HepG2 (cell line): ENCODE measurements around the gene SEM1. TPM values are rescaled to one million over a fixed set of nuclear protein-coding genes. Genes with fewer than 3 reads are reported as not detected.

Experiments used
- ATAC-seq: fragments of 200-7000 bp; cut with Tn5 transposase; 3 replicates; pipeline ENCODE4 v1.9.1; 2020; ENCODE audit warnings: mild to moderate bottlenecking, moderate library complexity
- BruUV-seq: library from RNA; stranded (reverse); fragments of 400-500 nt; replicated peaks from 2 replicates; lab custom pipeline; 2021; lab: Mats Ljungman, UMichigan
- CTCF ChIA-PET: fragments of 300-600 bp; formaldehyde crosslinking; extraction: SDS; loops from one replicate; lab custom pipeline; 2021; ENCODE audit warnings: low total read pairs, inconsistent platforms, low intra/inter-chr PET ratio; lab: Yijun Ruan, JAX
- POLR2A ChIA-PET: fragments of 350-600 bp; sonication (Branson Sonifier 250); formaldehyde crosslinking; loops from one replicate; lab custom pipeline; 2020; ENCODE audit warnings: antibody characterized with exemption, inconsistent platforms; lab: Yijun Ruan, JAX
- DNase-seq: peaks from one replicate; pipeline ENCODE4 v3.0.0-alpha.2; 2015; ENCODE audit warnings: low spot score
- FAIRE-seq: peaks from 3 replicates; lab custom pipeline; 2011; peaks lifted over from hg19 to GRCh38; lab: Jason Lieb, UNC
- H2AFZ ChIP-seq: one replicate; pipeline ENCODE4 v1.6.1; 2011; ENCODE audit warnings: low read length, inconsistent platforms
- H3K27ac ChIP-seq: fragments of 300-600 bp; 3 replicates; pipeline ENCODE4 v1.8.0; 2011; ENCODE audit warnings: mixed run types, mild to moderate bottlenecking, mixed read lengths, low read length, inconsistent platforms; ENCODE audit not compliant: insufficient read depth; ENCODE audit errors: extremely low read length
- H3K27me3 ChIP-seq, 2 experiments: fragments of 200-600 bp in 1 of 2; 2 replicates in 1 of 2; 3 replicates in 1 of 2; pipeline versions ENCODE4 v1.6.0 to v1.8.0; 2011; ENCODE audit warnings: low read length in 2 of 2, mild to moderate bottlenecking in 2 of 2, moderate library complexity in 2 of 2, inconsistent platforms in 1 of 2; ENCODE audit not compliant: insufficient read depth in 2 of 2, control insufficient read depth in 1 of 2
- H3K36me3 ChIP-seq, 2 experiments: fragments of 200-600 bp in 1 of 2; replicated peaks in 1 of 2; 2 replicates in 1 of 2; 3 replicates in 1 of 2; pipeline versions ENCODE4 v1.5.1 to v1.8.0; 2011; ENCODE audit warnings: low read length in 2 of 2, inconsistent platforms in 1 of 2; ENCODE audit not compliant: insufficient read depth in 2 of 2, control insufficient read depth in 1 of 2
- H3K4me1 ChIP-seq: 2 replicates; pipeline ENCODE4 v1.5.1; 2012; ENCODE audit warnings: low read length, inconsistent platforms; ENCODE audit not compliant: insufficient read depth
- H3K4me2 ChIP-seq: 2 replicates; pipeline ENCODE4 v1.6.0; 2011; ENCODE audit warnings: low read depth, low read length, inconsistent platforms
- H3K4me3 ChIP-seq, 3 experiments: fragments of 200-600 bp in 1 of 3; sonication (generic), shearing (Covaris generic) in 1 of 3; replicated peaks in 1 of 3; 2 replicates each; pipeline ENCODE4 v1.5.1; 2011 to 2016; ENCODE audit warnings: low read length in 3 of 3, inconsistent platforms in 2 of 3, low read depth in 2 of 3, mild to moderate bottlenecking in 2 of 3, control low read depth in 1 of 3, mixed read lengths in 1 of 3; ENCODE audit not compliant: insufficient read depth in 1 of 3
- H3K79me2 ChIP-seq: one replicate; pipeline ENCODE4 v1.6.1; 2011; ENCODE audit warnings: low read length, inconsistent platforms; ENCODE audit not compliant: insufficient read depth
- H3K9ac ChIP-seq: 2 replicates; pipeline ENCODE4 v1.6.0; 2011; ENCODE audit warnings: mild to moderate bottlenecking, low read depth, low read length, inconsistent platforms; ENCODE audit not compliant: insufficient read depth
- H3K9me3 ChIP-seq: 2 replicates; pipeline ENCODE4 v1.5.1; 2012; ENCODE audit warnings: mild to moderate bottlenecking, low read length
- H4K20me1 ChIP-seq: 2 replicates; pipeline ENCODE4 v1.6.0; 2011; ENCODE audit warnings: inconsistent platforms, mild to moderate bottlenecking, low read length, moderate library complexity; ENCODE audit not compliant: insufficient read depth
- JARID2 ChIP-seq: sonication (generic); formaldehyde crosslinking; IDR thresholded peaks from 2 replicates; pipeline ENCODE4 v1.8.1; 2023; ENCODE audit warnings: missing genetic modification reagents, inconsistent platforms; ENCODE audit not compliant: insufficient replicate concordance
- POLR2AphosphoS5 ChIP-seq: IDR thresholded peaks from 2 replicates; pipeline ENCODE4 v1.6.1; 2012; ENCODE audit warnings: low read depth, low read length
- RBAK ChIP-seq: sonication (generic); formaldehyde crosslinking; IDR thresholded peaks from 2 replicates; pipeline ENCODE4 v1.5.1; 2020; ENCODE audit warnings: mild to moderate bottlenecking, missing genetic modification reagents
- RXRB ChIP-seq: IDR thresholded peaks from 2 replicates; pipeline ENCODE4 v1.6.1; 2016; ENCODE audit warnings: borderline replicate concordance, missing genetic modification reagents, missing compliant biosample characterization
- SP1 ChIP-seq, 2 experiments: fragments of 450-650 bp in 1 of 2; sonication (generic) in 1 of 2; formaldehyde crosslinking in 1 of 2; IDR thresholded peaks; 2 replicates each; pipeline versions ENCODE4 v1.4.0 to v1.6.1; 2016 to 2020; ENCODE audit warnings: missing genetic modification reagents in 1 of 2
- TEAD2 ChIP-seq: sonication (generic); formaldehyde crosslinking; IDR thresholded peaks from 2 replicates; pipeline ENCODE4 v1.9.0; 2021; ENCODE audit warnings: missing genetic modification reagents
- TRIM22 ChIP-seq: fragments of 450-650 bp; IDR thresholded peaks from 2 replicates; pipeline ENCODE4 v1.6.1; 2017
- ZNF274 ChIP-seq: sonication (generic); formaldehyde crosslinking; IDR thresholded peaks from 2 replicates; pipeline ENCODE4 v1.5.1; 2020; ENCODE audit warnings: mild to moderate bottlenecking, missing genetic modification reagents
- ZNF326 ChIP-seq: sonication (generic); formaldehyde crosslinking; IDR thresholded peaks from 2 replicates; pipeline ENCODE4 v1.4.0; 2020; ENCODE audit warnings: missing genetic modification reagents, borderline replicate concordance
- ZNF639 ChIP-seq: conservative IDR thresholded peaks from 2 replicates; pipeline ENCODE4 v1.6.1; 2018; ENCODE audit warnings: missing genetic modification reagents
- ZNF891 ChIP-seq: sonication (generic); formaldehyde crosslinking; IDR thresholded peaks from 2 replicates; pipeline ENCODE4 v1.5.0; 2020; ENCODE audit warnings: mild to moderate bottlenecking, missing genetic modification reagents
- ZSCAN30 ChIP-seq: sonication (generic); formaldehyde crosslinking; IDR thresholded peaks from 2 replicates; pipeline ENCODE4 v1.5.0; 2020; ENCODE audit warnings: mild to moderate bottlenecking, missing genetic modification reagents
- WGBS: methylation state at CpG from one replicate; pipeline ENCODE4 v1.1.6; 2017; ENCODE audit warnings: low lambda C conversion rate; 5-methylcytosine and 5-hydroxymethylcytosine counted together
- in situ Hi-C: cut with HindIII; loops from 2 replicates; pipeline ENCODE4 v1.10.0; 2017; ENCODE audit warnings: low pct_unique_long_range_greater_than_20kb; ENCODE audit not compliant: extremely low pct_ligation_motif_present
- intact Hi-C: fragments of 100-400 bp; cut with micrococcal nuclease; formaldehyde crosslinking; loops from one replicate; pipeline ENCODE4 v1.10.0; 2022; ENCODE audit not compliant: unreplicated experiment
- polyA plus RNA-seq, 8 experiments: library from polyadenylated mRNA; depleted of rRNA in 3 of 8; stranded (reverse) in 7 of 8; unstranded in 1 of 8; fragments of >200 nt; fragmentation: Illumina TruSeq in 4 of 8; extraction: Trizol in 4 of 8; gene quantifications; 2 replicates each; pipeline versions ENCODE4 v1.2.1 to v1.2.3, GENCODE V29; 2011 to 2016; ENCODE audit warnings: low read depth in 4 of 8, missing spikeins in 1 of 8, mixed read lengths in 1 of 8; ENCODE audit not compliant: insufficient read depth in 1 of 8
- total RNA-seq, 5 experiments: library from RNA; depleted of rRNA; stranded (reverse); fragments of >200 nt; fragmentation: Illumina TruSeq; extraction: Trizol; gene quantifications; 2 replicates each; pipeline ENCODE4 v1.2.3, GENCODE V29; 2016; ENCODE audit warnings: low read depth in 1 of 5

SEM1 gene
- total and polyA plus RNA-seq, 2 of the 13 experiments (the other 11 are each of a cell fraction or from before 2014, with no cell fraction given): 40.7 to 174 TPM

- Histone ChIP-seq H2AFZ (no peak overlapping the region), H3K79me2 (no peaks in the 10 kb centered on the region), H3K9me3 (no peaks in the 10 kb centered on the region), H3K27ac (no peak overlapping the region), H3K4me2 (no peak overlapping the region)
- CTCF ChIA-PET: no interaction called here
- POLR2A ChIA-PET: no interaction called here
- DNase-seq: no peak
- BruUV-seq: no TSS peak
- no peak for TF ChIP-seq RXRB (CRISPR knock-in tag)
- TF ChIP-seq ZSCAN30 (CRISPR knock-in tag): no peak
- TF ChIP-seq TRIM22: no peak
- TF ChIP-seq ZNF891 (CRISPR knock-in tag): no peak
- TF ChIP-seq SP1 (IDR thresholded peaks at IDR 0.05): no peak
- TF ChIP-seq SP1 (CRISPR knock-in tag; IDR thresholded peaks at IDR 0.05): no peak
- no peak for TF ChIP-seq ZNF639 (CRISPR knock-in tag)
- no peak for TF ChIP-seq TEAD2
- no peak for TF ChIP-seq ZNF274 (CRISPR knock-in tag)
- no peak for TF ChIP-seq ZNF326 (CRISPR knock-in tag)
- no peak for TF ChIP-seq RBAK (CRISPR knock-in tag)
- TF ChIP-seq JARID2 (CRISPR knock-in tag): no peak
- TF ChIP-seq POLR2AphosphoS5: no peak
- TF ChIP-seq, all 625 proteins: peak for 0
- H3K4me1 ChIP-seq: no peaks in the 10 kb centered on the region
- no peaks in the 10 kb centered on the region for H3K36me3 ChIP-seq
- FAIRE-seq: no peak
- ATAC-seq: no peak
- intact Hi-C loops: no loop called here
- no peaks in the 10 kb centered on the region for H3K27me3 ChIP-seq
- in situ Hi-C loops: no loop called here
- no peak overlapping the region for H3K9ac ChIP-seq
- WGBS: 5% methylated on average over 2 of the region's 2 CpGs
- no peak overlapping the region for H3K4me3 ChIP-seq
- H4K20me1 ChIP-seq: no peaks in the 10 kb centered on the region
Observed at GRCh38 chr7:96734343-96734742, 24.7 kb upstream of the SEM1 start.
